Measurements from ENCODE around the gene GPC3. TPM values are rescaled to one million over a fixed set of nuclear protein-coding genes. Genes with fewer than 3 reads are reported as not detected.

Gene GPC3
- polyA plus RNA-seq, 3 donors: not detected

- Histone ChIP-seq H3K27ac (ENCODE audit: low read depth in 1 of 2, low read length in 2 of 2) (no peak overlapping the region), H3K9ac (ENCODE audit: insufficient read depth, low read length, poor library complexity, severe bottlenecking) (no peak overlapping the region), H3K27me3 (ENCODE audit: control insufficient read depth in 2 of 2, insufficient read depth in 2 of 2, low read length in 2 of 2) (peaks cover 0 to 2% of the 10 kb centered on the region in 2 donors), H3K4me1 (ENCODE audit: control insufficient read depth in 1 of 2, insufficient read depth in 2 of 2, low read length in 2 of 2) (peaks cover 22 to 25% of the 10 kb centered on the region in 2 donors), H4K20me1 (ENCODE audit: insufficient read depth, low read length) (no peaks in the 10 kb centered on the region), H3K79me2 (ENCODE audit: insufficient read depth, low read length) (no peaks in the 10 kb centered on the region), H3K4me2 (replicated peaks; ENCODE audit: extremely low read depth, low read length, poor library complexity, severe bottlenecking) (no peak overlapping the region), H3K4me3 (replicated peaks in 1 of 3; ENCODE audit: low read depth in 2 of 3, low read length in 3 of 3) (no peak overlapping the region), H3K9me3 (replicated peaks in 1 of 2; ENCODE audit: control insufficient read depth in 1 of 2, insufficient read depth in 1 of 2, low read length in 2 of 2) (no peaks in the 10 kb centered on the region), H2AFZ (ENCODE audit: insufficient read depth, low read depth, low read length, poor library complexity, severe bottlenecking) (no peak overlapping the region), H3K36me3 (replicated peaks in 1 of 2; ENCODE audit: control insufficient read depth in 1 of 2, insufficient read depth in 2 of 2, low read length in 2 of 2) (no peaks in the 10 kb centered on the region)
- intact Hi-C loops (cut with micrococcal nuclease): loop anchor here in 1 of 2 donors (10.0 kb wide), 1 partner anchor 53 kb away; no protein-coding TSS in a partner anchor
- no peak for DNase-seq
- peak overlapping the region in 1 of 2 donors; percentile 21 for H3K4me3 Mint-ChIP-seq
- no peaks in the 10 kb centered on the region for H3K36me3 Mint-ChIP-seq
- WGBS (ENCODE audit: insufficient coverage): 100% methylated on average over 2 of the region's 5 CpGs
- no peak for TF ChIP-seq CTCF (IDR thresholded peaks at IDR 0.05)
- H3K4me1 Mint-ChIP-seq: peaks cover 22% of the 10 kb centered on the region
- peaks cover 0 to 9% (median 0%) of the 10 kb centered on the region in 7 donors for H3K9me3 Mint-ChIP-seq
- H3K27ac Mint-ChIP-seq: peak overlapping the region in 4 of 7 donors; percentile 40 to 79 (median 58)
- H3K27me3 Mint-ChIP-seq (ENCODE audit: low read depth in 3 of 3): peaks cover 0 to 6% (median 2%) of the 10 kb centered on the region in 3 donors
Observed at GRCh38 chrX:133607419-133608348, 377.7 kb downstream of the GPC3 start.

DNA sequence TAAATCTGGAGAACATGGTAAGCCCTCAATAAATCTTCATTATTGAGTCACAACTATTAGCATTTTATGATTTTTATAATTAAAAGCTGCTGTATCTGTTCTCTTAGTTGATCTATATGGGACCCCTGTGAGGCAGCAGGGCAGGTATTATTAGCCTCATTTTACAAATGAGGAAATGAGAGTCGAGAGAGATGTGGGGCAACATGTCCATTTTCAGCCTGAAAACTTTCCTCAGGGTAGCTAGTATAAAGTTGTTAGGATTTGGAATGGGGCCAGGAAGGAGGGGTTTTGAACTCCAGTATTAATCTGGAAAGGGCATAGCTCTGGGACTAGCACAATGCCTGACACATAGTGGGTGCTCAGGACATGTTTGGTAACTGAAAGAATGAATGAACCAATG lies 378.4 kb downstream of the GPC3 start:
- intact Hi-C loops (cut with micrococcal nuclease): loop anchor here in 1 of 2 donors (10.0 kb wide), 1 partner anchor 52 kb away; no protein-coding TSS in a partner anchor
- H3K79me2 ChIP-seq (ENCODE audit: insufficient read depth, low read length): no peaks in the 10 kb centered on the region
- H3K4me2 ChIP-seq (replicated peaks; ENCODE audit: extremely low read depth, low read length, poor library complexity, severe bottlenecking): no peak overlapping the region
- H3K9ac ChIP-seq (ENCODE audit: insufficient read depth, low read length, poor library complexity, severe bottlenecking): no peak overlapping the region
- peaks cover 0 to 9% (median 0%) of the 10 kb centered on the region in 7 donors for H3K9me3 Mint-ChIP-seq
- no peak for TF ChIP-seq CTCF (IDR thresholded peaks at IDR 0.05)
- peak overlapping the region in 1 of 7 donors; percentile 41 for H3K27ac Mint-ChIP-seq
- peaks cover 0 to 2% of the 10 kb centered on the region in 2 donors for H3K27me3 ChIP-seq (ENCODE audit: control insufficient read depth in 2 of 2, insufficient read depth in 2 of 2, low read length in 2 of 2)
- peaks cover 22 to 25% of the 10 kb centered on the region in 2 donors for H3K4me1 ChIP-seq (ENCODE audit: control insufficient read depth in 1 of 2, insufficient read depth in 2 of 2, low read length in 2 of 2)
- 0% methylated on average over 1 of the region's 1 CpG for WGBS (ENCODE audit: insufficient coverage)
- H3K4me3 Mint-ChIP-seq: no peak overlapping the region
- H4K20me1 ChIP-seq (ENCODE audit: insufficient read depth, low read length): no peaks in the 10 kb centered on the region
- H3K4me1 Mint-ChIP-seq: peaks cover 22% of the 10 kb centered on the region
- no peaks in the 10 kb centered on the region for H3K36me3 ChIP-seq (replicated peaks in 1 of 2; ENCODE audit: control insufficient read depth in 1 of 2, insufficient read depth in 2 of 2, low read length in 2 of 2)
- no peak overlapping the region for H3K4me3 ChIP-seq (replicated peaks in 1 of 3; ENCODE audit: low read depth in 2 of 3, low read length in 3 of 3)
- H3K36me3 Mint-ChIP-seq: no peaks in the 10 kb centered on the region
- no peak overlapping the region for H3K27ac ChIP-seq (ENCODE audit: low read depth in 1 of 2, low read length in 2 of 2)
- peak in 2 of 3 donors; percentile 14 to 24 for DNase-seq
- H3K27me3 Mint-ChIP-seq (ENCODE audit: low read depth in 3 of 3): peaks cover 0 to 5% (median 2%) of the 10 kb centered on the region in 3 donors
- no peaks in the 10 kb centered on the region for H3K9me3 ChIP-seq (replicated peaks in 1 of 2; ENCODE audit: control insufficient read depth in 1 of 2, insufficient read depth in 1 of 2, low read length in 2 of 2)
- no peak overlapping the region for H2AFZ ChIP-seq (ENCODE audit: insufficient read depth, low read depth, low read length, poor library complexity, severe bottlenecking)
